NCI-H526 treated with DMSO at 0.1 percent for 48 hours (cell line): ENCODE measurements around the gene SH3TC1.

Source experiments
- DNase-seq: peaks from one replicate; lab custom pipeline; 2025; lab: John Stamatoyannopoulos, UW

SH3TC1 gene

DNA sequence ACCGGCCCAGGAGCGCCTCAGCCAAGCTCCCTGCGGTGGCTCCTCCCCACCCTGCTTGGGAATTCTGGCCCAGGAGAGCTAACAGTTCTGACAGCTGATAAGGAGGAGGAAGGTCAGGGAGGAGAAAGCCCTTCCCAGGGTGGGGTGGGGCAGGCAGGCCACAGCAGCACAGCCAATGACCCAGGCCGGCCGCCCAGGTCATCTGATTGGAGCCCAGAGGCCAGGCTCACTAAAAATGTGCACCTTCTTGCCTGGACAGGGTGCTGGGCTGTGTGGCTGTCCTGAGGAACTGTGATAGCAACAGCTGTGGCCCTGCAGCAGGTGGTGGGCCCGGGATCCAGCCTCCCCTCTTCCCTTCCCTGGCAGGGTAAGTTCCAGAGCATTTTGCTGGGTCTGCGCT is 17.2 kb upstream of the SH3TC1 start:
- DNase-seq, result no peak

DNA sequence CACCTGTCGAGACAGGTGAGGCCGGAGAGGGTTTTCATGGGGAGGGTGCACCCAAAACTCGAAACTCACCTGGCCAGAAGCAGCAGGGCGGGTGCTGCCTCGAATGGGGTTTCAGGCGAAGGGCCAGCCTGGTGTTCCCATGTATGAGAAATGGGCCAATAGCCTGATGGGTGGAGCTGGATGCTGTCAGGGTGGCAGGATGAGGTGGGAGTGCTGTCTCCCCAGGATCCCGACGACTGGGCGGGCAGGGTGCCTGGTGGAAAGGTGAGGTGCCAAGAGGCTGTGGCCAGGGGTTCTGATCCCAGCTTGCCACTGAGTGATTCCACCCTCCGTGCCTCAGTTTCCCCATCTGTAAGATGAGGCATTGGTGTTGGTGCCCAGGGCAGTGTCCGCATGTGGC is 16.8 kb upstream of the SH3TC1 start:
- DNase-seq, result no peak

DNA sequence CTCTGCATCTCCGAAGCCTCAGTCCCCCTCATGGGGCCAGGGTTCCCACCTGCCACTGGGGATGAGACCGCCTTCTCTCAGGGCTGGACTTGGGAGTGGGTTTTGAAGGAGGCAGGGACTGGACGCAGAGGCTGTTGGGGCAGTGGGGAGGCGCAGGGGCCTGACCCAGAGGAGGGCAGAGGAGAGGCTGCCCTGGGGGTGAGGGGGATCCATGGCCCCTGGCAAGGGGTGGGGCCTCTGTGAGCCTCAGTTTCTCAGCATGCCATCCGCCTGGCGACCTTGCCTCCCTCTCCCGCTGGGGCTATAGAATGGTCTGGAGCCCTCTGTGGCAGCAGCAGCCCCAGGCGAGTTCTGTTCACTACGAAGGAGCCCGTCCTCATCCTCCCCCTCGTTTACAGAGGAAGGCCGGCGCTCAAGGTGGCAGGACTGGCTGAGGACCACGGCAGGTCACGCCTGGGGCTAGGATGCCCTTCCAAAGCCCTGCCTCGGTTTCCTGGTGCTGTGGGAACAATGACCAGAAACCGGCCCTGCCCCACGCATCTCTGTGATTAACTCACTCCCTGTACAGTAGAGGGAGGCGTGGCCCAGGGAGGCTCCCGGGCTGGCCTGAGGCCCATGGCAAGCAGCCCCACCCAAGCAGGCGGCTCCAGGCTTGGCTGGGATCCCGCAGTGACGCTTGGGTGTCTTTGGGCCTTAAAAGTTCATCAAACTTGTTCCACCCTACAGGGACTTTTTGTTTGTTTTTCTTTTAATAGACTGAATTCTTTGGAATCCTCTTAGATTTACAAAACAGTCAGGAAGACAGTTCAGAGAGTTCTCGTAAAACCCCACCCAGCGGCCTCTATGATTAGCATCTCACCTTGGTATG is 16.0 kb upstream of the SH3TC1 start:
- no peak for DNase-seq

DNA sequence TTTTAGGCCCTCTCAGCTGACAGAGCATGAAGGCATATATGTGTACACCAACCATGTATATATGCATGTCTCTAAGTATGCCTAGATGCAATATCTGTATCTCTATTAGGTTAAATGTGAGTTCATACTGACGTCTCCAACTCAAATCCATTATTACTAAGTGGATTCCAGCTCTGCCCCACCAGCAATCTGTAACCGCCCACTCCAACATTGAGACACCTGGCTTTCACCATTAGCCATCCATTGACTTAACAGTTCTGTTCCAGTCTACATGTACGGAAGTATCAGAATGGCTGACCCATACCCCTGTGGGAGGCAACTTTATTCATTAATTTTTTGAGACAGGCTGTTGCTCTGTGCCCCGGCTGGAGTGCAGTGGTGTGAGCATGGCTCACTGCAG is 15.0 kb upstream of the SH3TC1 start:
- no peak for DNase-seq

DNA sequence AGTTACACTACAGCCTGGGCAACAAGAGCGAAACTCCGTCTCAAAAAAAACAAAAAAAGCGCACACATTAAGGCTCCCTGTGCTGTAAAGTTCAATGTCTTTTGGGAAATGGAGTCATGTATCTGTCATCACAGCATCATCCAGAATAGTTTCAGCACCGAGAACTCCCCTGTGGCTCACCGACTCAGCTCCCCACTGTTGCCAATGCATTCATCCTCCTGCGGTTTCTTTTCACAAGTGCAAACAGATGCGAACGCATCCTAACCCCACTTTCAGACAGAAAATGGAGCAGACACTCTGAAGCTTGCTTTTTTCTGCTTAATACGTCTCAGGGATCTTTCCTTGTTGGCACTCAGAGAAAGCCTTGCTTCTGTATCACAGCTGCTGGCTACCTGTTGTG is 13.8 kb upstream of the SH3TC1 start:
- DNase-seq, result no peak

DNA sequence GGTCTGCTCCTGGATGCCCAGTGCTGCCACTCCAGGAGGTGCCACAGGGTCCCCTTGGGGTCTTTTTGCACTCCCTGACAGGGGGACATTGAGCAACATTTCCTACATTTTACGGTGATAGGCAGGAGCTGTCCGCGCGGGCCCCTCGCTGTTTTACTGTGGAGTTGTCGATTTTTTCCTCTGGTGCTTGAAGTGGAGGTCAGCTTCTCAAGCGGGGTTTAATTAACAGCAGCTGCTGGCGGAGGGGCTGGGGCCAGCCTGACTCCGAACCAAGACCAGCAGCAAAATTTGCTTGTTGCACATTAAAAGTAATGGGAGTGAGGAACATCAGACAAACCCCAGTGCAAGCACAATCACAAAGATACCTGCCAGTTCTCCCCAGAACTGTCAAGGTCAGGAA is 13.2 kb upstream of the SH3TC1 start:
- DNase-seq, result no peak

DNA sequence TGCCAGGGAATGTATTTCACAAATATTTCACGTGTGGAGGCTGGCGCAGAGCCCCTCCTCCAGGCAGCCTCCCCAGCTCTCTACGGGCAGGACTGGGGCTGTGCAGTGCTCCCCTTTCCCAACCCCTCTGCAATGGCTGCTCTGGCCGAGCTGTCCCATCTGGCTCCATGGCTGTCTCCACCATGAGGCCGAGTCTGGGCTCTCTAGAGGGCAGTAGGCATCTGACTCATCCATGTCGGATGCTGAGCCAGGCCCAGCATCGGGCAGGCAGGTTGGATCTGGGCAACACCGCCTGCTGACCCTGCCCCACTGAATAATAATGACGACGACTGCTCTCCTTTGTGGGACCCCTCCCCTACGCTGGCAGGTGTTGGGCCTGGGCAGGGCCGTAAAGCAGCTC is 11.0 kb upstream of the SH3TC1 start:
- no peak for DNase-seq

GRCh38 chr4:8188743-8189550 is 10.1 kb upstream of the SH3TC1 start:
- peak; percentile 39 for DNase-seq

- DNase-seq, result no peak
These were observed 9.3 kb upstream of the SH3TC1 start for GRCh38 chr4:8189551-8190466.

- no peak for DNase-seq
These were observed 7.8 kb upstream of the SH3TC1 start for GRCh38 chr4:8191136-8191747.

DNA sequence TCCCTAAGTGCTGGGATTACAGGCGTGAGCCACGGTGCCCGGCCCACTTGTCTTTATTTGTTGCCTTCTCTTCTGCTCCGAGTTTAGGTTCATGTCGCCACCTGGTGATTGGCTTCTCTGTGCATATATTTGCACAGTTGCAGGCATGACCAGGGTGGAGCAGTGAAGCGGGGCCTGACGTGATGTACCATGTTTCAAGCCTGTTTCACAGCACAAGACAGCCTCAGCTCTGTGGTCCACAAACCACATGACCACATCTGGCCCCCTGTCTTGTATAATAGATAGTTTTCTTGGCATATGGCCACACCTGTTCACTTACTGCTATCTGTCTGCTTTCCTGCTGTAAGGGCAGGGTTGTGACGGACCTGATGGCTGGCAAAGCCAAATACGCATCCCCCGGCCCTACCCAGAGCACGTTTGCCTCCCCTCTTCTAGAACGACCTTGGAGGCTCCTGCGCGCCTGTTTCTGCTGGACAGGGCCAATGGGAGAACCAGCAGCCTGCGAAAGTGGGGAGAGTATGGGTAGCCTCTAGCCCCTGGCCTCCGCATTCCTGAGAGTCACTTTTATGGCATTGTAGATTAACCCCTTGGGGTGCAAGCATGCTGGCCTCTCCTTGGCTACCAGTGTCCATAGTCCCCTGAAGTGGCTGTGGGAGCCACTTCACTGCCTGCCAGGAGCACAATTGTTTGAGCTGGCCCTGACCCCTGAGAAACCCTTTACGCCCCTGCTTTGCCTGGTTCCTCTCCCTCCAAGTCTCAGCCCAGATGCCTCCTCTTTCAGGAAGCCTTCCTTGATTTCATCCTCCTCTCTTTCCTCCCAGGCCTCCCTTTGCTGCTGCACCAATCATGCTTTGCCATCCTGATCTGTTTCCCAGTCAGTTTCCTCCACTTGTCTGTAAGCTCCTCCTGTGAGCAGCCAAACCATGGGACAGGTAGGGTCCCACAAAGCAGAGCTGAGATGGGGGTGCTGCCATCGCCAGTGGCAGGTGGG is 6.0 kb upstream of the SH3TC1 start:
- peak; percentile 9 for DNase-seq

DNA sequence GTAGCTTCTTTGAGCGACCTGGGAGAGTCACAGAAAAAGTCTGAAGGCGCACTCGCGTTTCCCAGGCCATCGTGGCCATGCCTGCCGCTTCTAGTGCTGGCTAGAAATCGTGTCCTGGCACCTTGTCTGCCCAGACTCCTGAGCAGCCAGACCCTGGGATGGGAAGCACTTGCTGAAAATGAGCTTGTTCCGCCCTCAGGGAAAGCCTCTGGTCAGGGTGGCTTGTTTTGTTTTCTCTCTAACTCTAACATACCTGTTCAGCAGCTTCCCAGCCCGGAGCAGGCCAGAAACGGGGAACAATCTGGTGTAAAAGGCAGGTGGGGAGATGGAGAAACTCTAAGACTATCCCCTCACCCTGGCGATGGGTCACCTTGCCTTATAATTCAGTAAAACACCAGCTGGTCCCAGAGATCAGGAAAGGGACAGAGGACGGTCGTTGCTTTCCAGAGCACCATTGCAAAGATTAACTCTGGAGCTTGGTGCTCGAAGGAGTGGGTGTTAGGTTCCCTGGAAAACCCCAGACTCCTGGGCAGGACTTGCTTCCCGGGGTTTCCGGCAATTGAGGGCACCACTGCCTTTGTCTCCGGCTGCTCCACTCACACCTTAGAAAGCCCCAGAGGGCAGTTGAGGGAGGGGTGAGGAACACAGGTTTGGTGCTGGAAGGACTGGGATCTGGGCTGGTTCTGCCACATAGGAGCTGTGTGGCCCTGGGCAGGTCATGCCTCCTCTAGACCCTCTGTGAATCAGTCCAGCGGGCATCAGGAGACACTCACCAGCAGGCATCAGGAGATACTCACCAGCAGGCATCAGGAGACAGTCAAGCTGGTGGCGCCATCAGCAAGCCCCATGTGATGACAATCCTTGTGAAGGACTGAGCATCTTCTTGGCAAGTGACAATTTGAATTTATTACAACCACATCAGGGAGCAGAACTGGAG is 4.5 kb upstream of the SH3TC1 start:
- no peak for DNase-seq

DNA sequence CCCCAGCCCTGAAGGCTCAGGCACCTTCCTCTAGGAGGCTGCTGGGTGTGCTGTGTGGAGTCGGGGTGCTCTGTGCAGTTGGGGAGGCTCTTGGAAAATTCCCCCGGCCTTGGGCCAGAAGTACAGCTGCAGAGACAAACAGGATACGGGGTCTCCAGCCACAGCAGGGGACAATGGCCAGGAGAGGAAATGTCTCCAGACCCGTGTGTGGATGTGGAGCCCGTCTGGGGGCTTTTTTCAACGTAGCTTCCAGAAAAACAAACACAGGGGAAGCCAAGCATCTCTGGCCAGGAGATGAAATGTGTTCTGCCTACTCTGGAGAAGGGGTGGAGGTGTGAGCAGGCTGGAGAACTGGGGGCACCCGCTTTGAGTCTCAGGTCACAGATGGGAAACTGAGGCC is 3.7 kb upstream of the SH3TC1 start:
- DNase-seq, result no peak

GRCh38 chr4:8195841-8196458 is 3.1 kb upstream of the SH3TC1 start:
- no peak for DNase-seq

DNA sequence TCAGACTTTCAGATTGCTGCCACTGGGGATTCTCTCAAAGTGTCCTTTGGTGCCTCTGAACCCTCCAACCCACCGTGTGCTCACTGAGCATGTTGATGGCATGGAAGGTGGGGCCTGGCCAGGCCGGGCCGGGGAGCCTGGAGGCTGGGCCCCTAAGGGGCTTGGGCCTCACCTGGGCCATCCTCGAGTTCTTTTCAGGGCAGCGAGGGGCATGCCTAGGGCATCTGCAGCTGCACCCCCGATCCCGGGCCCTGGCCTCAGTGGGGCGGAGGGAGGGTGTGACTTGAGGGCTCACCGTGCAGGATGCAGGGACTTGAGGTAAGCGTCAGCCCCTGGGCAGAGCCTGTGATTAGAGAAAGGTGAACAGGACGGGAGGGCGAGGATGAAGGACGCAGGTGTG is 1.6 kb upstream of the SH3TC1 start:
- no peak for DNase-seq

GRCh38 chr4:8198206-8198905 is 734 bp upstream of the SH3TC1 start:
- DNase-seq, result no peak

DNA sequence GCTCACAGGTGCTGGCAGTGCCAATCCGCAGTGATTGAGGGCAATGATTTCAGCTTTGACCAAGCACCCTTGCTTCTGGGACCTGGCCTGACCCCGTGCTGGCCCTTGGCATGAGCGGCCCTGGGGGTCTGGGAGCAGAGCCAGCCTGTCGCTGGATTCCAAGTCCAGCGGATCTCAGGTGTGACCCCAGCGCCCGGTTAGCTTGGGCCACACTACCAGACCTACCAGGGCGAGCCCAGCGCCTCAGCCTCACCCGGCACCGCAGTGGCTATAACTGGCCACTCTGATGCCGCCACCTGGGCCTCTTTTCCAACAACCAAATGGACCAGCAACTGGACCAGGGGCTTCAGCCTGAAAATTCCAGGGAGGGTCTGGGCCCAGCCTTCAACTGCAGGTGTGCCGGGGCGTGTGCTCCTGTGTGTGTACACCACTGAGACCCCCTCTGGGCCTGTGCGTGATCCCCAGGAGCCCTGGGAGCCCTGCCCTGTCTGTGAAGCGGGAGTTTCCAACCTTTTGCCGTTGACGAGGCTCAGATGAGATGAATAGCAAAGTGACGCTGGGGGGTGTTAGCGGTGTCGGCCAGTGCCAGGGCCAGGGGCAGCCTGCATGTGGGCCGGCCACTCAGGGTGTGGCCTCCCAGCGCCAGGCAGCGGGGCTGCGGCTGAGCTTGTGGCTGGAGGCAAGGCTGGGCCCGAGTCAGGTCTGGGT is 658 bp downstream of the SH3TC1 start:
- DNase-seq, result no peak
